Parathyroid adenoma (tissue), 2 donors: ENCODE measurements around the gene PLEKHG5.

ENCODE experiments used
- H2AFZ ChIP-seq: fragments of 300-600 bp; sonication (generic); one replicate; pipeline ENCODE4 v1.7.0; 2017; ENCODE audit warnings: antibody characterized with exemption, mild to moderate bottlenecking
- H3K27ac ChIP-seq: fragments of 300-600 bp; sonication (generic); one replicate; pipeline ENCODE4 v1.7.0; 2017
- H3K27me3 ChIP-seq: fragments of 300-600 bp; sonication (generic); one replicate; pipeline ENCODE4 v1.7.0; 2017; ENCODE audit warnings: low read length; ENCODE audit not compliant: control insufficient read depth, insufficient read depth
- H3K36me3 ChIP-seq: fragments of 300-600 bp; sonication (generic); one replicate; pipeline ENCODE4 v1.7.0; 2017; ENCODE audit warnings: low read length; ENCODE audit not compliant: control insufficient read depth, insufficient read depth
- H3K4me1 ChIP-seq: fragments of 300-600 bp; sonication (generic); one replicate; pipeline ENCODE4 v1.7.0; 2017; ENCODE audit warnings: control low read depth
- H3K4me2 ChIP-seq: fragments of 300-600 bp; sonication (generic); one replicate; pipeline ENCODE4 v1.7.0; 2017; ENCODE audit warnings: low read length
- H3K4me3 ChIP-seq: fragments of 300-600 bp; sonication (generic); one replicate; pipeline ENCODE4 v1.7.0; 2017; ENCODE audit warnings: low read depth, low read length
- H3K79me2 ChIP-seq: fragments of 300-600 bp; sonication (generic); one replicate; pipeline ENCODE4 v1.7.0; 2017; ENCODE audit warnings: control low read depth
- H3K9ac ChIP-seq: fragments of 300-600 bp; sonication (generic); one replicate; pipeline ENCODE4 v1.7.0; 2017; ENCODE audit warnings: mild to moderate bottlenecking
- H3K9me3 ChIP-seq: fragments of 300-600 bp; sonication (generic); one replicate; pipeline ENCODE4 v1.7.0; 2017; ENCODE audit warnings: low read length; ENCODE audit not compliant: control insufficient read depth
- CTCF ChIP-seq: fragments of 300-600 bp; sonication (generic); IDR thresholded peaks from one replicate; pipeline ENCODE4 v1.7.0; 2017; ENCODE audit warnings: antibody characterized with exemption, mild to moderate bottlenecking
- donor health status: primary hyperparathyroidism.

PLEKHG5 gene

GRCh38 chr1:6508816-6509189 lies 17.3 kb upstream of the PLEKHG5 start:
- Histone ChIP-seq H3K79me2 (no peaks in the 10 kb centered on the region), H3K4me1 (no peaks in the 10 kb centered on the region), H2AFZ (no peak overlapping the region), H3K4me2 (no peak overlapping the region), H3K36me3 (no peaks in the 10 kb centered on the region), H3K9ac (no peak overlapping the region), H3K27ac (no peak overlapping the region), H3K27me3 (no peaks in the 10 kb centered on the region), H3K4me3 (no peak overlapping the region), H3K9me3 (no peaks in the 10 kb centered on the region)
- TF ChIP-seq CTCF: no peak

GRCh38 chr1:6508154-6508815 lies 16.8 kb upstream of the PLEKHG5 start:
- no peaks in the 10 kb centered on the region for H3K4me1 ChIP-seq
- no peaks in the 10 kb centered on the region for H3K36me3 ChIP-seq
- no peak overlapping the region for H3K27ac ChIP-seq
- no peak overlapping the region for H3K4me3 ChIP-seq
- H3K4me2 ChIP-seq: no peak overlapping the region
- no peaks in the 10 kb centered on the region for H3K9me3 ChIP-seq
- TF ChIP-seq CTCF: no peak
- H3K79me2 ChIP-seq: no peaks in the 10 kb centered on the region
- H3K27me3 ChIP-seq: no peaks in the 10 kb centered on the region
- no peak overlapping the region for H2AFZ ChIP-seq
- H3K9ac ChIP-seq: no peak overlapping the region

DNA sequence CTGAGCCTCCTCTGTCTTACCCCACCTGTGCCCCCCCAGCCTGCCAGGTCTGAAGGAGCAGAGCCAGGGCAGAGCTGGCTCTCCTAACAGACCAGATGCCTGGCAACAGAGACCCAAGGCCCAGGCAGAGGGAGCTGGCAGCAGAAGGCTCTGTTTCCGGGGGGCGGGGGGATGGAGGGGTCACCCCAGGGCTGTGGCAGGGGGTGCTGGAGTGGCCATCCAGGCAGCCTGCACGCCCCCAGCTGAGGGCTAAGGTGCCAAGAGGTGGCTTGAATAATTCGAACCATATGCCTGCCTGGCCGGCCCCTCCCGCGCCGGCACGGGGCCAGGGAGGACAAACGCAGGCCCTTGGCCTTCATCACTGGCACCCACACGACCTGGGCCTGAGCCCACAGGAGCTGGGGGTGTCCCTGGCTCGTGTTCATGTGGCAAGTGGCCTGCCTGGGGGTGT lies 16.0 kb upstream of the PLEKHG5 start:
- H3K4me2 ChIP-seq: no peak overlapping the region
- H3K79me2 ChIP-seq: no peaks in the 10 kb centered on the region
- H3K9ac ChIP-seq: no peak overlapping the region
- H3K27me3 ChIP-seq: no peaks in the 10 kb centered on the region
- no peak overlapping the region for H2AFZ ChIP-seq
- H3K4me1 ChIP-seq: no peaks in the 10 kb centered on the region
- H3K4me3 ChIP-seq: no peak overlapping the region
- H3K27ac ChIP-seq: no peak overlapping the region
- no peaks in the 10 kb centered on the region for H3K9me3 ChIP-seq
- H3K36me3 ChIP-seq: no peaks in the 10 kb centered on the region
- TF ChIP-seq CTCF: no peak

GRCh38 chr1:6507037-6507428 lies 15.6 kb upstream of the PLEKHG5 start:
- no peak overlapping the region for H2AFZ ChIP-seq
- H3K4me2 ChIP-seq: no peak overlapping the region
- no peak overlapping the region for H3K4me3 ChIP-seq
- no peaks in the 10 kb centered on the region for H3K36me3 ChIP-seq
- no peaks in the 10 kb centered on the region for H3K27me3 ChIP-seq
- no peaks in the 10 kb centered on the region for H3K9me3 ChIP-seq
- no peak overlapping the region for H3K27ac ChIP-seq
- no peak overlapping the region for H3K9ac ChIP-seq
- H3K4me1 ChIP-seq: no peaks in the 10 kb centered on the region
- TF ChIP-seq CTCF: no peak
- H3K79me2 ChIP-seq: no peaks in the 10 kb centered on the region
